ENCODE results near the gene CRYBG1. TPM values are rescaled to one million over a fixed set of nuclear protein-coding genes. Genes with fewer than 3 reads are reported as not detected.

CRYBG1 gene
- total and polyA plus RNA-seq, 2 of the 13 experiments (the other 11 are each of a cell fraction or from before 2014, with no cell fraction given): 10.1 to 21.9 TPM

DNA sequence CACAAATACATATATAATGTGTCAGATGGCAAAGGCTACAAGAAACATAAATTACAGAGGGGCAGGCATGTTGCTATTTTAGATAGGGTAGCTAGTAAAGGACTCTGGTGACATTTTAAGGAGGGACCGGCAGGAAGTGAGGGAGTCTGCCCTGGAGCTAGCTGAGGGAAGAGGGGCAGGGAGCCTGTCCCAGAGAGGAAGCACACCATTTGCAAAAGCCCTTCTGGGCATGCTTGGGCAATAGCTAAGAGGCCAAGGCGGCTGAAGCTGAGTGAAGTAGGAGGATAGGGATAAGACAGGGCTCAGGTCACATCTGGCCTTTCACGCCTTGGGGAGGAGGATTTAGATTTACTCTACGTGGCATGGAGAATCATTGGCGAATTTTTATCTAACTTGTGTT, 172.5 kb downstream of the CRYBG1 start:
- POLR2A ChIA-PET: no interaction called here
- H3K4me1 ChIP-seq (ENCODE audit: insufficient read depth, low read length): no peaks in the 10 kb centered on the region
- no peak overlapping the region for H3K27ac ChIP-seq (ENCODE audit: extremely low read length, insufficient read depth, low read length)
- ATAC-seq: no peak
- in situ Hi-C loops (cut with HindIII; ENCODE audit: extremely low pct_ligation_motif_present, low pct_unique_long_range_greater_than_20kb): no loop called here
- no peak overlapping the region for H3K4me2 ChIP-seq (ENCODE audit: low read depth, low read length)
- no peak for FAIRE-seq
- H3K9ac ChIP-seq (ENCODE audit: insufficient read depth, low read depth, low read length): no peak overlapping the region
- no TSS peak for BruUV-seq (replicated peaks)
- no peaks in the 10 kb centered on the region for H3K27me3 ChIP-seq (ENCODE audit: control insufficient read depth in 1 of 2, insufficient read depth in 2 of 2, low read length in 2 of 2)
- DNase-seq (ENCODE audit: low spot score): no peak
- intact Hi-C loops (cut with micrococcal nuclease; ENCODE audit: unreplicated experiment): no loop called here
- TF ChIP-seq ZNF549 (CRISPR knock-in tag; IDR thresholded peaks at IDR 0.05) (no peak), MIXL1 (CRISPR knock-in tag; IDR thresholded peaks at IDR 0.05) (no peak), POLR2A (IDR thresholded peaks at IDR 0.05; ENCODE audit: insufficient read depth in 1 of 2, low read depth in 2 of 2, low read length in 2 of 2) (no peak), ZBTB7B (CRISPR knock-in tag; IDR thresholded peaks at IDR 0.05) (no peak), ZFP1 (CRISPR knock-in tag; IDR thresholded peaks at IDR 0.05) (no peak), ZNF317 (CRISPR knock-in tag; IDR thresholded peaks at IDR 0.05) (no peak), MAFG (CRISPR knock-in tag; IDR thresholded peaks at IDR 0.05) (no peak), ZNF839 (CRISPR knock-in tag; IDR thresholded peaks at IDR 0.05; ENCODE audit: borderline replicate concordance) (no peak), ZNF253 (CRISPR knock-in tag; IDR thresholded peaks at IDR 0.05; ENCODE audit: borderline replicate concordance) (no peak), TSC22D2 (CRISPR knock-in tag; IDR thresholded peaks at IDR 0.05; ENCODE audit: borderline replicate concordance) (no peak), ZNF10 (CRISPR knock-in tag; IDR thresholded peaks at IDR 0.05; ENCODE audit: borderline replicate concordance, low read depth) (no peak), NCOA1 (CRISPR knock-in tag; IDR thresholded peaks at IDR 0.05) (no peak), ZNF550 (CRISPR knock-in tag; IDR thresholded peaks at IDR 0.05; ENCODE audit: borderline replicate concordance) (no peak), XRCC5 (optimal IDR thresholded peaks at IDR 0.05; ENCODE audit: low read length) (no peak)
- TF ChIP-seq, protein P1, sequence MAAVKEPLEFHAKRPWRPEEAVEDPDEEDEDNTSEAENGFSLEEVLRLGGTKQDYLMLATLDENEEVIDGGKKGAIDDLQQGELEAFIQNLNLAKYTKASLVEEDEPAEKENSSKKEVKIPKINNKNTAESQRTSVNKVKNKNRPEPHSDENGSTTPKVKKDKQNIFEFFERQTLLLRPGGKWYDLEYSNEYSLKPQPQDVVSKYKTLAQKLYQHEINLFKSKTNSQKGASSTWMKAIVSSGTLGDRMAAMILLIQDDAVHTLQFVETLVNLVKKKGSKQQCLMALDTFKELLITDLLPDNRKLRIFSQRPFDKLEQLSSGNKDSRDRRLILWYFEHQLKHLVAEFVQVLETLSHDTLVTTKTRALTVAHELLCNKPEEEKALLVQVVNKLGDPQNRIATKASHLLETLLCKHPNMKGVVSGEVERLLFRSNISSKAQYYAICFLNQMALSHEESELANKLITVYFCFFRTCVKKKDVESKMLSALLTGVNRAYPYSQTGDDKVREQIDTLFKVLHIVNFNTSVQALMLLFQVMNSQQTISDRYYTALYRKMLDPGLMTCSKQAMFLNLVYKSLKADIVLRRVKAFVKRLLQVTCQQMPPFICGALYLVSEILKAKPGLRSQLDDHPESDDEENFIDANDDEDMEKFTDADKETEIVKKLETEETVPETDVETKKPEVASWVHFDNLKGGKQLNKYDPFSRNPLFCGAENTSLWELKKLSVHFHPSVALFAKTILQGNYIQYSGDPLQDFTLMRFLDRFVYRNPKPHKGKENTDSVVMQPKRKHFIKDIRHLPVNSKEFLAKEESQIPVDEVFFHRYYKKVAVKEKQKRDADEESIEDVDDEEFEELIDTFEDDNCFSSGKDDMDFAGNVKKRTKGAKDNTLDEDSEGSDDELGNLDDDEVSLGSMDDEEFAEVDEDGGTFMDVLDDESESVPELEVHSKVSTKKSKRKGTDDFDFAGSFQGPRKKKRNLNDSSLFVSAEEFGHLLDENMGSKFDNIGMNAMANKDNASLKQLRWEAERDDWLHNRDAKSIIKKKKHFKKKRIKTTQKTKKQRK (IDR thresholded peaks at IDR 0.05; ENCODE audit: low read length): no peak
- TF ChIP-seq, protein P2, sequence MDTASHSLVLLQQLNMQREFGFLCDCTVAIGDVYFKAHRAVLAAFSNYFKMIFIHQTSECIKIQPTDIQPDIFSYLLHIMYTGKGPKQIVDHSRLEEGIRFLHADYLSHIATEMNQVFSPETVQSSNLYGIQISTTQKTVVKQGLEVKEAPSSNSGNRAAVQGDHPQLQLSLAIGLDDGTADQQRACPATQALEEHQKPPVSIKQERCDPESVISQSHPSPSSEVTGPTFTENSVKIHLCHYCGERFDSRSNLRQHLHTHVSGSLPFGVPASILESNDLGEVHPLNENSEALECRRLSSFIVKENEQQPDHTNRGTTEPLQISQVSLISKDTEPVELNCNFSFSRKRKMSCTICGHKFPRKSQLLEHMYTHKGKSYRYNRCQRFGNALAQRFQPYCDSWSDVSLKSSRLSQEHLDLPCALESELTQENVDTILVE (CRISPR knock-in tag; IDR thresholded peaks at IDR 0.05): no peak
- H4K20me1 ChIP-seq (ENCODE audit: insufficient read depth, low read length): no peaks in the 10 kb centered on the region
- no peaks in the 10 kb centered on the region for H3K79me2 ChIP-seq (ENCODE audit: insufficient read depth, low read length)
- peaks cover 6 to 41% of the 10 kb centered on the region in 2 experiments for H3K36me3 ChIP-seq (replicated peaks in 1 of 2; ENCODE audit: control insufficient read depth in 1 of 2, insufficient read depth in 2 of 2, low read length in 2 of 2)
- no peak overlapping the region for H3K4me3 ChIP-seq (replicated peaks in 1 of 3; ENCODE audit: insufficient read depth in 1 of 3, low read depth in 2 of 3, low read length in 3 of 3)
- CTCF ChIA-PET (ENCODE audit: low intra/inter-chr PET ratio, low total read pairs): no interaction called here
- 46% methylated on average over 4 of the region's 5 CpGs for WGBS (ENCODE audit: low lambda C conversion rate)
- no peaks in the 10 kb centered on the region for H3K9me3 ChIP-seq (ENCODE audit: low read length)
- H2AFZ ChIP-seq (ENCODE audit: low read length): no peak overlapping the region
